ENCODE data around the gene NHSL1. TPM values are rescaled to one million over a fixed set of nuclear protein-coding genes. Genes with fewer than 3 reads are reported as not detected.

Gene NHSL1
- total RNA-seq, 3 donors from 2014 or later = 15.4 to 17.4 (median 16.5) TPM

DNA sequence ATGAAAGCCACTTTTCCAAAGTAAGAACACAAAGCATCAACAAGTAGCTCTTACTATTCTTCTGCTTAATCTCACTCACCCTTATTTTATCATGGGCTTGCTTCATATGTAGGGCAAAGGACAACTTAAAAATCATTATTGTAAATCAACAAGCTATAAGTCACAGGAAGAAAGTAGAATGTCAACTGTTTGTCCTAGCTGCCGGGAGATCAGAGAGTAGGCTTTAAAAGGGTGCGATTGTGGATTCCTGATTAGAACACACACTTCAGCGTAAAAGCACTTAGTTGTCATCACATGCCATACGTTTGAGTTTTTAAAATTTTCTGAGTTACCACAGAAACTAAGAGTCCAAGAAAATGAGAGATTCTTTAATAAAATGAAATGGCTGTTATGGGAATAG, 44.4 kb upstream of the NHSL1 start:
- intact Hi-C loops (cut with DNase I; ENCODE audit: low total_unique reads) = no loop called here
- DNase-seq (ENCODE audit: low spot score in 2 of 2) = no peak
- Histone ChIP-seq H3K27me3 (no peaks in the 10 kb centered on the region), H3K4me3 (peak overlapping the region in 1 of 3 donors; percentile 38), H3K9me3 (no peaks in the 10 kb centered on the region), H3K36me3 (no peaks in the 10 kb centered on the region), H3K4me1 (no peaks in the 10 kb centered on the region), H3K27ac (peak overlapping the region in 1 of 2 donors; percentile 22)
- no peak for TF ChIP-seq POLR2A (IDR thresholded peaks at IDR 0.05)
- TF ChIP-seq, protein P1, sequence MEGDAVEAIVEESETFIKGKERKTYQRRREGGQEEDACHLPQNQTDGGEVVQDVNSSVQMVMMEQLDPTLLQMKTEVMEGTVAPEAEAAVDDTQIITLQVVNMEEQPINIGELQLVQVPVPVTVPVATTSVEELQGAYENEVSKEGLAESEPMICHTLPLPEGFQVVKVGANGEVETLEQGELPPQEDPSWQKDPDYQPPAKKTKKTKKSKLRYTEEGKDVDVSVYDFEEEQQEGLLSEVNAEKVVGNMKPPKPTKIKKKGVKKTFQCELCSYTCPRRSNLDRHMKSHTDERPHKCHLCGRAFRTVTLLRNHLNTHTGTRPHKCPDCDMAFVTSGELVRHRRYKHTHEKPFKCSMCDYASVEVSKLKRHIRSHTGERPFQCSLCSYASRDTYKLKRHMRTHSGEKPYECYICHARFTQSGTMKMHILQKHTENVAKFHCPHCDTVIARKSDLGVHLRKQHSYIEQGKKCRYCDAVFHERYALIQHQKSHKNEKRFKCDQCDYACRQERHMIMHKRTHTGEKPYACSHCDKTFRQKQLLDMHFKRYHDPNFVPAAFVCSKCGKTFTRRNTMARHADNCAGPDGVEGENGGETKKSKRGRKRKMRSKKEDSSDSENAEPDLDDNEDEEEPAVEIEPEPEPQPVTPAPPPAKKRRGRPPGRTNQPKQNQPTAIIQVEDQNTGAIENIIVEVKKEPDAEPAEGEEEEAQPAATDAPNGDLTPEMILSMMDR (IDR thresholded peaks at IDR 0.05) = no peak
- TF ChIP-seq POLR2AphosphoS5 (IDR thresholded peaks at IDR 0.05) = no peak

DNA sequence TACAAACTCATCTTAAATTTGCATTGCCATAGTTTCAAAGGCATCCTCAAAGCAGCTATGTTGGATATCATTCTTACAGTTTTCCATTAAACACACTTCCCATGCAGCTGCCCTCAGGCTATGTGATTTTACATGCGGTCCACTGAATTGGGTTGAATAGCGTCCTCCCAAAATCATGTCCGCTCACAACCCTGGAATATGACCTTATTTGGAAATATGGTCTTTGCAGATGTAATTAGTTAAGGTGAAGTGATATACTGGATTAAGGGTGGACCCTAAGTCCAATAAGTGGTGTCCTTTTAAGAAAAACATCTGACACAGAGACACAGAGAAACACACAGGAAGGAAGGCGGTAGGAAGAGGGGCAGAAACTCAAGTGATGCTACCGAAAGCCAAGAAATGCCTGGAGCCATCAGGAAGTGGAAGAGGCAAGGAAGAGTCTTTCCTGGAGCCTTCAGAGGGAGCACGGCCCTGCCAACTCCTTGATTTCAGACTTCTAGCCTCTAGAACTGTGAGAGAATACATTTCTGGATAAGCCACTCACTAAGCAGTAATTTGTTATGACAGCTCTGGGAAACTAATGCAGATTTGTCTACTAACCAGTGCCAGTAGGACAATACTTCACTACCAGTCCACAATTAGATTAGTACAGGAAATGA, 42.7 kb upstream of the NHSL1 start:
- H3K4me3 ChIP-seq = peak overlapping the region in 1 of 3 donors; percentile 0
- DNase-seq (ENCODE audit: low spot score in 2 of 2) = no peak
- H3K27ac ChIP-seq = peak overlapping the region in 1 of 2 donors; percentile 60
- H3K27me3 ChIP-seq = no peaks in the 10 kb centered on the region
- intact Hi-C loops (cut with DNase I; ENCODE audit: low total_unique reads) = no loop called here
- H3K36me3 ChIP-seq = no peaks in the 10 kb centered on the region
- no peaks in the 10 kb centered on the region for H3K9me3 ChIP-seq
- no peaks in the 10 kb centered on the region for H3K4me1 ChIP-seq
- TF ChIP-seq, protein P1 (IDR thresholded peaks at IDR 0.05) = no peak
- no peak for TF ChIP-seq POLR2A (IDR thresholded peaks at IDR 0.05)
- TF ChIP-seq POLR2AphosphoS5 (IDR thresholded peaks at IDR 0.05) = no peak

DNA sequence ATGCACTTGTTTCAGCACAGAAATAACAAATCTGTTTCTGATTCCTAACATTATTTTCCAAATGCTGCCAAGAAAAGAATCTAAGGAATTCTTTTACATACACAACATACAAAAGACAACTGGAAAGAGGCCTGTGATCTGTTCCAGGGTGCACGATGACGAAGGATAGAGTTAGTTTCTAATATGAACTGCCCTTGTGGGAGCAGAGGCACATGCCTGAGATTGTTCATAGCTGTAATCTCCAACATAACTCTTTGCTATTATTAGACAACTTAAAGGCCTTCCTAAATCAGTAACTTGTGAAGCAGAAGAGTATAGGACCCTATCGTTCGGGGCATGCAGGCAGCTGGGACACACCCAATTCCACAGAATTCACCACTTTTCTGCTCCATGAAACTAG, 41.2 kb upstream of the NHSL1 start:
- intact Hi-C loops (cut with DNase I; ENCODE audit: low total_unique reads) = no loop called here
- no peaks in the 10 kb centered on the region for H3K27me3 ChIP-seq
- no peaks in the 10 kb centered on the region for H3K9me3 ChIP-seq
- H3K36me3 ChIP-seq = no peaks in the 10 kb centered on the region
- H3K4me3 ChIP-seq = no peak overlapping the region
- TF ChIP-seq POLR2AphosphoS5 (IDR thresholded peaks at IDR 0.05) (no peak), POLR2A (IDR thresholded peaks at IDR 0.05) (no peak)
- TF ChIP-seq, protein P1 (IDR thresholded peaks at IDR 0.05) = no peak
- no peak for DNase-seq (ENCODE audit: low spot score in 2 of 2)
- H3K27ac ChIP-seq = peak overlapping the region in 1 of 2 donors; percentile 64
- H3K4me1 ChIP-seq = no peaks in the 10 kb centered on the region

DNA sequence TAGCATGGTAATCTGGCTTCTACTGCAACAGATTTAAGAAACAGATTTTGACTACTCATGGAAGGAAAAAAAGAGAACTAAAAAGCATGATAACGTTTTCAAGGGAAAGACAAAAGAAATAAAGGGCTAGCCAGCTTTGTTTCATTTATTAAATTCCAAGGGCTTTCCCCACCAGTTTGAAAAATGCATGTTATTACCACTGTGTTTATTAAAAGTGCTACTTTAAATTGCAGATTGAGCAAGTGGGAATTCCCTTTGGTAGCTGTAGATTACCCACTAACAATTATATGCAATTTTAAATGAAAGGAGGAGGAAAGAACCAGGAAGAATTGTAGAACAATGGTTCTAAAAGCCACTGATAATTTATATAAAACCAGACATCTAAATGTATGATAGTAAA, 40.6 kb upstream of the NHSL1 start:
- intact Hi-C loops (cut with DNase I; ENCODE audit: low total_unique reads) = no loop called here
- TF ChIP-seq POLR2A (IDR thresholded peaks at IDR 0.05) (no peak), POLR2AphosphoS5 (IDR thresholded peaks at IDR 0.05) (no peak)
- TF ChIP-seq, protein P1 (IDR thresholded peaks at IDR 0.05) = no peak
- H3K27me3 ChIP-seq = no peaks in the 10 kb centered on the region
- no peaks in the 10 kb centered on the region for H3K9me3 ChIP-seq
- no peak overlapping the region for H3K4me3 ChIP-seq
- no peaks in the 10 kb centered on the region for H3K36me3 ChIP-seq
- DNase-seq (ENCODE audit: low spot score in 2 of 2) = no peak
- no peaks in the 10 kb centered on the region for H3K4me1 ChIP-seq
- H3K27ac ChIP-seq = peak overlapping the region in 1 of 2 donors; percentile 45

DNA sequence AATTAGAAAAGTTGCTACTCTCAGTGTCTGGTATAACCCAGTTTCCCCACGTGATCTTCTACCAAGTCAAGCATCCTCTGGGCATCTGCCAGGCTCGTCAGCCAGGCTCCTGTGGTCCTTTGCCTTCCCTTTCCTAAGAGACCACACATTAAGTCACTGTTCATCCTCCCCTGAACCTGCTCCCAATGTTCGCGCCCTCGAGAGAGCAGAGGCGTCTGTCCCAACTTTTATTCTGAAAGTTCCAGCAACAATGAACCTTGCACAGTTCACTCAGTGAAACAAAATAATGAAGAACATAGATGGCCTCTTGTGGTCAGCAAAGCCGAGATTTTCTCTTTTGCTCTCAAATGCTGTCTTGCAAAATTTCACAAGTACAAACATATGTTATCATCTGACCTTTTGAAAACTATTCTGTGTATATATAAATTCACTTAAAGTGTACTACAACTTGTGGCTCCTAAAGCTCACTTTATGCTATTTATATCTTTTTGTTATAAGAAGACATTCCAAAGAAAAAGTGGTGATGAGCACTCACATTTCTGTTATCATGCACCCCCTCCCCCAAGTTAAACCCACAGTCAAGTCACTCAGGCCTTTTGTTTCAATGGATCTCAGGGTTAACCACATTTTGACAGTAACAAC, 39.2 kb upstream of the NHSL1 start:
- H3K9me3 ChIP-seq = no peaks in the 10 kb centered on the region
- no peaks in the 10 kb centered on the region for H3K27me3 ChIP-seq
- H3K27ac ChIP-seq = no peak overlapping the region
- no peaks in the 10 kb centered on the region for H3K36me3 ChIP-seq
- no peak for DNase-seq (ENCODE audit: low spot score in 2 of 2)
- no peak overlapping the region for H3K4me3 ChIP-seq
- TF ChIP-seq POLR2AphosphoS5 (IDR thresholded peaks at IDR 0.05) (no peak), POLR2A (IDR thresholded peaks at IDR 0.05) (no peak)
- TF ChIP-seq, protein P1 (IDR thresholded peaks at IDR 0.05) = no peak
- no peaks in the 10 kb centered on the region for H3K4me1 ChIP-seq
- intact Hi-C loops (cut with DNase I; ENCODE audit: low total_unique reads) = no loop called here

Data from breast epithelium (tissue), 4 donors.